ACC112 (cell line): ENCODE measurements around the gene TESPA1.

ENCODE experiments used
- H2AFZ ChIP-seq: fragments of 200-600 bp; sonication (generic); one replicate; pipeline ENCODE4 v1.6.0; 2017; ENCODE audit warnings: antibody characterized with exemption, low read length; ENCODE audit not compliant: unreplicated experiment
- H3K27ac ChIP-seq: fragments of 200-600 bp; sonication (generic); 2 replicates; pipeline ENCODE4 v1.5.1; 2014; ENCODE audit warnings: low read depth, mild to moderate bottlenecking, antibody characterized with exemption, low read length, moderate library complexity
- H3K27me3 ChIP-seq: fragments of 200-600 bp; sonication (generic); 2 replicates; pipeline ENCODE4 v1.6.1; 2014; ENCODE audit warnings: mild to moderate bottlenecking, antibody characterized with exemption, low read length, moderate library complexity, mixed read lengths; ENCODE audit not compliant: insufficient read depth
- H3K36me3 ChIP-seq: fragments of 200-600 bp; sonication (generic); 2 replicates; pipeline ENCODE4 v1.6.1; 2016; ENCODE audit warnings: mild to moderate bottlenecking, antibody characterized with exemption, low read length, moderate library complexity, mixed read lengths; ENCODE audit not compliant: insufficient read depth
- H3K4me1 ChIP-seq: fragments of 200-600 bp; sonication (generic); one replicate; pipeline ENCODE4 v1.6.1; 2016; ENCODE audit warnings: low read length, mixed read lengths; ENCODE audit not compliant: insufficient read depth, unreplicated experiment, control insufficient read depth
- H3K4me3 ChIP-seq: fragments of 200-600 bp; sonication (generic); 2 replicates; pipeline ENCODE4 v1.5.1; 2014; ENCODE audit warnings: mild to moderate bottlenecking, low read depth, low read length
- H3K79me2 ChIP-seq: fragments of 200-600 bp; sonication (generic); one replicate; pipeline ENCODE4 v1.6.0; 2016; ENCODE audit warnings: low read length; ENCODE audit not compliant: control insufficient read depth, unreplicated experiment, insufficient read depth

The TESPA1 gene

GRCh38 chr12:54961190-54961589, 23.4 kb downstream of the TESPA1 start:
- Histone ChIP-seq H3K79me2 (no peaks in the 10 kb centered on the region), H2AFZ (no peak overlapping the region), H3K4me3 (no peak overlapping the region), H3K27ac (no peak overlapping the region), H3K36me3 (no peaks in the 10 kb centered on the region), H3K27me3 (peaks cover 76% of the 10 kb centered on the region), H3K4me1 (no peaks in the 10 kb centered on the region)

- no peak overlapping the region for H2AFZ ChIP-seq
- H3K36me3 ChIP-seq = no peaks in the 10 kb centered on the region
- no peaks in the 10 kb centered on the region for H3K79me2 ChIP-seq
- H3K4me3 ChIP-seq = no peak overlapping the region
- H3K27ac ChIP-seq = no peak overlapping the region
- H3K27me3 ChIP-seq = peaks cover 69% of the 10 kb centered on the region
- H3K4me1 ChIP-seq = no peaks in the 10 kb centered on the region
Measured at GRCh38 chr12:54959291-54960018, 25.1 kb downstream of the TESPA1 start.

- H3K4me3 ChIP-seq = no peak overlapping the region
- H3K4me1 ChIP-seq = no peaks in the 10 kb centered on the region
- no peaks in the 10 kb centered on the region for H3K79me2 ChIP-seq
- no peaks in the 10 kb centered on the region for H3K36me3 ChIP-seq
- peaks cover 57% of the 10 kb centered on the region for H3K27me3 ChIP-seq
- H2AFZ ChIP-seq = no peak overlapping the region
- H3K27ac ChIP-seq = no peak overlapping the region
Measured at GRCh38 chr12:54958048-54958658, 26.4 kb downstream of the TESPA1 start.

GRCh38 chr12:54956818-54957641, 27.5 kb downstream of the TESPA1 start:
- H3K4me3 ChIP-seq = no peak overlapping the region
- no peak overlapping the region for H3K27ac ChIP-seq
- H3K4me1 ChIP-seq = no peaks in the 10 kb centered on the region
- H3K36me3 ChIP-seq = no peaks in the 10 kb centered on the region
- H2AFZ ChIP-seq = no peak overlapping the region
- H3K27me3 ChIP-seq = peaks cover 46% of the 10 kb centered on the region
- no peaks in the 10 kb centered on the region for H3K79me2 ChIP-seq

GRCh38 chr12:54956322-54956721, 28.2 kb downstream of the TESPA1 start:
- Histone ChIP-seq H2AFZ (no peak overlapping the region), H3K4me1 (no peaks in the 10 kb centered on the region), H3K27me3 (peaks cover 39% of the 10 kb centered on the region), H3K79me2 (no peaks in the 10 kb centered on the region), H3K27ac (no peak overlapping the region), H3K36me3 (no peaks in the 10 kb centered on the region), H3K4me3 (no peak overlapping the region)

GRCh38 chr12:54954801-54955200, 29.8 kb downstream of the TESPA1 start:
- H3K4me3 ChIP-seq = no peak overlapping the region
- H3K79me2 ChIP-seq = no peaks in the 10 kb centered on the region
- H2AFZ ChIP-seq = no peak overlapping the region
- peaks cover 25% of the 10 kb centered on the region for H3K27me3 ChIP-seq
- no peak overlapping the region for H3K27ac ChIP-seq
- no peaks in the 10 kb centered on the region for H3K4me1 ChIP-seq
- no peaks in the 10 kb centered on the region for H3K36me3 ChIP-seq

- H3K4me3 ChIP-seq = no peak overlapping the region
- no peak overlapping the region for H3K27ac ChIP-seq
- no peaks in the 10 kb centered on the region for H3K36me3 ChIP-seq
- H3K27me3 ChIP-seq = peaks cover 19% of the 10 kb centered on the region
- no peaks in the 10 kb centered on the region for H3K4me1 ChIP-seq
- no peaks in the 10 kb centered on the region for H3K79me2 ChIP-seq
- no peak overlapping the region for H2AFZ ChIP-seq
Measured at GRCh38 chr12:54954228-54954627, 30.3 kb downstream of the TESPA1 start.

GRCh38 chr12:54950071-54950727, 34.4 kb downstream of the TESPA1 start:
- no peaks in the 10 kb centered on the region for H3K4me1 ChIP-seq
- no peak overlapping the region for H2AFZ ChIP-seq
- H3K27ac ChIP-seq = no peak overlapping the region
- H3K4me3 ChIP-seq = no peak overlapping the region
- no peaks in the 10 kb centered on the region for H3K36me3 ChIP-seq
- H3K27me3 ChIP-seq = 0 out of 2 replicates have a peak, but pooled peaks cover 4% of the 10 kb centered on the region
- H3K79me2 ChIP-seq = no peaks in the 10 kb centered on the region

GRCh38 chr12:54949073-54949711, 35.4 kb downstream of the TESPA1 start:
- no peak overlapping the region for H2AFZ ChIP-seq
- no peaks in the 10 kb centered on the region for H3K4me1 ChIP-seq
- no peaks in the 10 kb centered on the region for H3K27me3 ChIP-seq

GRCh38 chr12:54948171-54948570, 36.4 kb downstream of the TESPA1 start:
- Histone ChIP-seq H3K4me3 (no peak overlapping the region), H2AFZ (no peak overlapping the region), H3K4me1 (no peaks in the 10 kb centered on the region), H3K27me3 (no peaks in the 10 kb centered on the region), H3K79me2 (no peaks in the 10 kb centered on the region), H3K27ac (no peak overlapping the region), H3K36me3 (no peaks in the 10 kb centered on the region)

More at GRCh38 chr12:54949073-54949711, 35.4 kb downstream of the TESPA1 start:
- H3K27ac ChIP-seq = no peak overlapping the region
- no peaks in the 10 kb centered on the region for H3K79me2 ChIP-seq
- no peaks in the 10 kb centered on the region for H3K36me3 ChIP-seq
- no peak overlapping the region for H3K4me3 ChIP-seq
